GM23248 (cell line): ENCODE results near the gene PGK1. TPM values are rescaled to one million over a fixed set of nuclear protein-coding genes. Genes with fewer than 3 reads are reported as not detected.
"Not testable (repeated sequence)": the region's sequence is repeated elsewhere in the genome, so short reads cannot be mapped to it uniquely, and the experiment has no call there.

Experiments used
- DNase-seq: peaks from one replicate; pipeline ENCODE4 v3.0.0-alpha.2; 2015
- H2AFZ ChIP-seq: fragments of 200-600 bp; sonication (generic); 2 replicates; pipeline ENCODE4 v1.6.1; 2016; ENCODE audit warnings: antibody characterized with exemption
- H3F3A ChIP-seq: fragments of 200-600 bp; sonication (generic); 2 replicates; pipeline ENCODE4 v1.6.1; 2016; ENCODE audit warnings: mild to moderate bottlenecking, antibody characterized with exemption, mixed run types; ENCODE audit not compliant: insufficient read depth
- H3K27ac ChIP-seq: fragments of 200-600 bp; sonication (generic); 2 replicates; pipeline ENCODE4 v1.5.1; 2016; ENCODE audit warnings: mild to moderate bottlenecking
- H3K27me3 ChIP-seq: fragments of 200-600 bp; sonication (generic); replicated peaks from 2 replicates; pipeline ENCODE4 v1.6.1; 2016; ENCODE audit warnings: mild to moderate bottlenecking; ENCODE audit not compliant: insufficient read depth
- H3K36me3 ChIP-seq: fragments of 200-600 bp; sonication (generic); 2 replicates; pipeline ENCODE4 v1.6.1; 2016; ENCODE audit warnings: low read depth, mild to moderate bottlenecking
- H3K4me1 ChIP-seq: fragments of 200-600 bp; sonication (generic); 2 replicates; pipeline ENCODE4 v1.6.1; 2016; ENCODE audit warnings: mild to moderate bottlenecking; ENCODE audit not compliant: insufficient read depth
- H3K4me2 ChIP-seq: fragments of 200-600 bp; sonication (generic); one replicate; pipeline ENCODE4 v1.6.1; 2016; ENCODE audit warnings: mild to moderate bottlenecking; ENCODE audit not compliant: unreplicated experiment
- H3K4me3 ChIP-seq: fragments of 200-600 bp; sonication (generic); 2 replicates; pipeline ENCODE4 v1.5.1; 2016; ENCODE audit warnings: mild to moderate bottlenecking
- H3K79me2 ChIP-seq: fragments of 200-600 bp; sonication (generic); 2 replicates; pipeline ENCODE4 v1.6.1; 2016; ENCODE audit warnings: mild to moderate bottlenecking; ENCODE audit not compliant: insufficient read depth
- H3K9ac ChIP-seq: fragments of 200-600 bp; sonication (generic); 2 replicates; pipeline ENCODE4 v1.6.1; 2016; ENCODE audit warnings: mild to moderate bottlenecking
- H3K9me2 ChIP-seq: fragments of 200-600 bp; sonication (generic); 2 replicates; pipeline ENCODE4 v1.6.1; 2016; ENCODE audit warnings: mixed run types, mild to moderate bottlenecking, moderate library complexity; ENCODE audit not compliant: insufficient read depth
- H3K9me3 ChIP-seq: fragments of 200-600 bp; sonication (generic); one replicate; pipeline ENCODE4 v1.6.1; 2017; ENCODE audit warnings: low read depth
- H4K20me1 ChIP-seq: fragments of 200-600 bp; sonication (generic); 2 replicates; pipeline ENCODE4 v1.6.0; 2016; ENCODE audit not compliant: insufficient read depth
- EZH2 ChIP-seq: fragments of 200-600 bp; sonication (generic); IDR thresholded peaks from 2 replicates; pipeline ENCODE4 v1.6.1; 2018; ENCODE audit warnings: antibody characterized with exemption, mild to moderate bottlenecking; ENCODE audit not compliant: insufficient read depth, poor library complexity, severe bottlenecking
- EZH2phosphoT487 ChIP-seq: fragments of 200-600 bp; sonication (generic); IDR thresholded peaks from 2 replicates; pipeline ENCODE4 v1.6.1; 2018; ENCODE audit warnings: antibody characterized with exemption, moderate library complexity, mild to moderate bottlenecking, low read depth; ENCODE audit not compliant: insufficient read depth
- WGBS, 2 experiments: methylation state at CpG; one replicate each; pipeline ENCODE4 v1.1.6; 2015 to 2017; ENCODE audit warnings: low lambda C conversion rate in 2 of 2, low coverage in 1 of 2; ENCODE audit errors: missing lambda C conversion rate in 2 of 2; 5-methylcytosine and 5-hydroxymethylcytosine counted together
- in situ Hi-C: fragments of 300-500 bp; cut with MboI; formaldehyde crosslinking; loops from 2 replicates; pipeline ENCODE4 v1.15.0; 2020
- polyA plus RNA-seq: library from polyadenylated mRNA; unstranded; fragments of >200 nt; fragmentation: Nextera tagmentation; extraction: Ambion mirVana; gene quantifications from 2 replicates; pipeline ENCODE4 v1.2.1, GENCODE V29; 2016
- total RNA-seq: library from RNA; depleted of rRNA; stranded (reverse); fragments of >200 nt; shearing (Covaris generic); gene quantifications from 2 replicates; pipeline ENCODE4 v1.2.3, GENCODE V29; 2014; rRNA removed

PGK1 gene
- total and polyA plus RNA-seq, 2 experiments from 2014 or later: 644 to 749 TPM

DNA sequence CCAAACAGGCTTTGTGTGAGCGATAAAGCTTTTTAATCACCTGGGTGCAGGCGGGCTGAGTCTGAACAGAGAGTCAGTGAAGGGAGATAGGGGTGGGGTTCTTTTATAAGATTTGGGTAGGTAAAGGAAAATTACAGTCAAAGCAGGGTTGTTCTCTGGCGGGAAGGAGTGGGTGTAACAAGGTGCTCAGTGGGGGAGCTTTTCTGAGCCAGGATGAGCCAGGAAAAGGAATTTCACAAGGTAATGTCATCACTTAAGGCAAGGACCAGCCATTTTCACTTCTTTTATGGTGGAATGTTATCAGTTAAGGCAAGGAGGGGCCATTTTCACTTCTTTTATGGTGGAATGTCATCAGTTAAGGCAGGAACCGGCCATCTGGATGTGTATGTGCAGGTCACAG lies 56.7 kb downstream of the PGK1 start:
- H3F3A ChIP-seq, H3K27ac ChIP-seq, H2AFZ ChIP-seq, H3K79me2 ChIP-seq, H4K20me1 ChIP-seq, DNase-seq, H3K27me3 ChIP-seq, in situ Hi-C loops, H3K9me2 ChIP-seq, H3K9ac ChIP-seq, H3K4me2 ChIP-seq, H3K4me3 ChIP-seq, H3K9me3 ChIP-seq, H3K4me1 ChIP-seq, H3K36me3 ChIP-seq: not testable (repeated sequence)
- WGBS, 2 experiments: 39 to 45% methylated on average over 4 of the region's 4 CpGs

DNA sequence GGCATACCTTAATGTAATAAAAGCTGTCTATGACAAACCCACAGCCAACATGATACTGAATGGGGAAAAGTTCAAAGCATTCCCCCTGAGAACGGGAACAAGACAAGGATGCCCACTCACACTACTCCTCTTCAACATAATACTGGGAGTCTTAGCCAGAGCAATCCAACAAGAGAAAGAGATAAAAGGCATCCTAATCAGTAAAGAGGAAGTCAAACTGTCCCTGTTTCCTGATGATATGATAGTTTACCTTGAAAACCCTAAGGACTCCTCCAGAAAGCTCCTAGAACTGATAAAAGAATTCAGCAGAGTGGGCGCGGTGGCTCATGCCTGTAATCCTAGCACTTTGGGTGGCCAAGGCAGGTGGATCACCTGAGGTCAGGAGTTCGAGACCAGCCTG lies 59.1 kb downstream of the PGK1 start:
- in situ Hi-C loops: not testable (repeated sequence)
- WGBS, 2 experiments: 55 to 74% methylated on average over 3 to 4 of the region's 4 CpGs

GRCh38 chrX:78165425-78165824 lies 61.4 kb downstream of the PGK1 start:
- DNase-seq: no peak
- Histone ChIP-seq H3K79me2 (no peaks in the 10 kb centered on the region), H3K9ac (no peak overlapping the region), H3K27ac (no peak overlapping the region), H3K36me3 (no peaks in the 10 kb centered on the region), H3K27me3 (no peaks in the 10 kb centered on the region), H4K20me1 (no peaks in the 10 kb centered on the region), H2AFZ (no peak overlapping the region), H3K4me2 (no peak overlapping the region), H3K4me3 (no peak overlapping the region), H3K9me2 (no peaks in the 10 kb centered on the region), H3K9me3 (no peaks in the 10 kb centered on the region), H3F3A (no peaks in the 10 kb centered on the region), H3K4me1 (no peaks in the 10 kb centered on the region)
- TF ChIP-seq EZH2 (no peak), EZH2phosphoT487 (no peak)
- WGBS, 2 experiments: 0% methylated on average over 1 of the region's 1 CpG
- in situ Hi-C loops: no loop called here

More for the DNA sequence above, 59.1 kb downstream of the PGK1 start:
- not testable (repeated sequence) for H3K4me3 ChIP-seq, H3K27ac ChIP-seq, DNase-seq, H3K79me2 ChIP-seq, H4K20me1 ChIP-seq, H3K9ac ChIP-seq, H3K27me3 ChIP-seq, H3K9me2 ChIP-seq, H3K36me3 ChIP-seq, H3K9me3 ChIP-seq, H2AFZ ChIP-seq, H3F3A ChIP-seq, H3K4me1 ChIP-seq, H3K4me2 ChIP-seq

DNA sequence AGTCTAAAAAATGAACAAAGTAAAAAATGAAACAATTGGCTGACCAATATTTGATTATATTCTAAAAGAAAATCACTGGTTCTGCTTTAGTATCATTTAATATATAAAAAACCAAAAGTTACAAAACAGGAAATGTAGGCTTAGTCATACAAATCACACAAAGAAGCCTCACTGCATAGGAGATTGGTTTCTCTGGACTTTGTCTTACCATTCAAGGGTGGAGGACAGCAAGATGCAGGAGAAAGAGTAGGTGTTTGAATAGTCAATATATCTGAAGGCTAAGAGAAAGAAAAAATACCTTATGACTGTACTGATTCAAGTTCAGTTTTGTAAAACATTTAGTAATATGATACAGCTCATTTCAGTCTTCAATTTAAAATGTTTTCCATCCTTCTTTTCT lies 64.0 kb downstream of the PGK1 start:
- no peaks in the 10 kb centered on the region for H4K20me1 ChIP-seq
- no peak overlapping the region for H3K27ac ChIP-seq
- H3K4me1 ChIP-seq: no peaks in the 10 kb centered on the region
- H3K4me2 ChIP-seq: no peak overlapping the region
- H3F3A ChIP-seq: no peaks in the 10 kb centered on the region
- no peak overlapping the region for H2AFZ ChIP-seq
- H3K9me2 ChIP-seq: no peaks in the 10 kb centered on the region
- TF ChIP-seq EZH2phosphoT487 (no peak), EZH2 (no peak)
- in situ Hi-C loops: no loop called here
- H3K9ac ChIP-seq: no peak overlapping the region
- H3K79me2 ChIP-seq: no peaks in the 10 kb centered on the region
- no peak overlapping the region for H3K4me3 ChIP-seq
- no peaks in the 10 kb centered on the region for H3K9me3 ChIP-seq
- DNase-seq: peak; percentile 9
- no peaks in the 10 kb centered on the region for H3K27me3 ChIP-seq
- H3K36me3 ChIP-seq: no peaks in the 10 kb centered on the region

Other genes with a start within 250 kb of the PGK1 start
- gene MAGT1, start 208.8 kb upstream of the PGK1 start, total RNA-seq: 51.1 and 58.9 TPM in 2 replicates
- 50.4 and 50.5 TPM in 2 replicates for gene MAGT1, start 208.8 kb upstream of the PGK1 start, polyA plus RNA-seq
- 168 and 209 TPM in 2 replicates for gene COX7B, start 204.8 kb upstream of the PGK1 start, total RNA-seq
- gene COX7B, start 204.8 kb upstream of the PGK1 start, polyA plus RNA-seq: 335 and 345 TPM in 2 replicates
- gene ATP7A, start 193.6 kb upstream of the PGK1 start, total RNA-seq: 6.6 and 8.7 TPM in 2 replicates
- 3.7 and 4.1 TPM in 2 replicates for gene ATP7A, start 193.6 kb upstream of the PGK1 start, polyA plus RNA-seq
- gene PGAM4, start 134.6 kb upstream of the PGK1 start, total RNA-seq: not detected in 2 replicates
- not detected in 2 replicates for gene PGAM4, start 134.6 kb upstream of the PGK1 start, polyA plus RNA-seq
- gene TAF9B, start 35.4 kb downstream of the PGK1 start, total RNA-seq: 9.2 and 12.4 TPM in 2 replicates
- gene TAF9B, start 35.4 kb downstream of the PGK1 start, polyA plus RNA-seq: 11.3 and 12.2 TPM in 2 replicates
- gene CYSLTR1, start 223.4 kb downstream of the PGK1 start, total RNA-seq: not detected in 2 replicates
- 0.08 TPM in 1 of 2 replicates, not detected in the other for gene CYSLTR1, start 223.4 kb downstream of the PGK1 start, polyA plus RNA-seq